Activated effector memory CD4-positive, alpha-beta T cell treated with anti-CD3 and anti-CD28 coated beads, Interleukin-2, amount 50 U/mL, for 16 hours (primary cell): ENCODE measurements around the gene NAV2.
"Not testable (repeated sequence)": the region's sequence is repeated elsewhere in the genome, so short reads cannot be mapped to it uniquely, and the experiment has no call there.

Experiments used
- DNase-seq: peaks from one replicate; pipeline ENCODE4 v3.0.0-alpha.2; 2020

NAV2 gene

DNA sequence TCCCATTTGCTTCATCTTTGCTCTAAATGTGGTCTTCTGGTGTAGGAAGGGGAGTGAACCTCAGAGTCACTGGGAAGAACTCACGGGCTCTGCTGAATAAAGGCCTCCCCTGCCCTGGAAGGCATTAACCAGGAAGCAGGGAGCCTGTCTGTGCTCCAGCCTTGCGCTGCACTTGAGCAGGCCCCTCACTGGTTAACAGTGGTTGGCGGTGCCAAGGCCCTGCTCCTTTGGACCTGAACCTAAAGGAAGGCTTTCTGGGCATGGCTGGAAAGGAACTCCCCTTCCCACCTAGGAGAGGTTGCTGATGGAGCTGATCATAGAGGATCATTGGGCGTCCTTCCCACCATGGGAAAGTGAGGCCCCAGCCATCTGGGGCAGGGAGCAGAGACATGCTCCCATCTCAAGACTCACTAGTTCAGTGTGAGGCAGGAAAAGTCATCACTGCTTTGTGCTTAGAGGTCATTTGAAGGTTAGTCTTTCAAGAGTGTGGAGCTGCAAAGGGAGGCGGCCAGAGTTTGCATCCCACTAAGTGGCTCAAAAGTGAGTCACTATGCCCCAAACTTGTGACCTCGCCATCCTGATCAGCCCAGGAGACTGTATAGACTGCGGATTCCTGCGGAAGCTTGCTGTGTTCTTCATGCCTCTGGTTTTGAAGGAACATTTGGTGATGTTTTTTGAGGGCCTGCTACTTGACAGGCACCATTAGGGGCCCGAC is 397.3 kb downstream of the NAV2 start:
- no peak for DNase-seq

DNA sequence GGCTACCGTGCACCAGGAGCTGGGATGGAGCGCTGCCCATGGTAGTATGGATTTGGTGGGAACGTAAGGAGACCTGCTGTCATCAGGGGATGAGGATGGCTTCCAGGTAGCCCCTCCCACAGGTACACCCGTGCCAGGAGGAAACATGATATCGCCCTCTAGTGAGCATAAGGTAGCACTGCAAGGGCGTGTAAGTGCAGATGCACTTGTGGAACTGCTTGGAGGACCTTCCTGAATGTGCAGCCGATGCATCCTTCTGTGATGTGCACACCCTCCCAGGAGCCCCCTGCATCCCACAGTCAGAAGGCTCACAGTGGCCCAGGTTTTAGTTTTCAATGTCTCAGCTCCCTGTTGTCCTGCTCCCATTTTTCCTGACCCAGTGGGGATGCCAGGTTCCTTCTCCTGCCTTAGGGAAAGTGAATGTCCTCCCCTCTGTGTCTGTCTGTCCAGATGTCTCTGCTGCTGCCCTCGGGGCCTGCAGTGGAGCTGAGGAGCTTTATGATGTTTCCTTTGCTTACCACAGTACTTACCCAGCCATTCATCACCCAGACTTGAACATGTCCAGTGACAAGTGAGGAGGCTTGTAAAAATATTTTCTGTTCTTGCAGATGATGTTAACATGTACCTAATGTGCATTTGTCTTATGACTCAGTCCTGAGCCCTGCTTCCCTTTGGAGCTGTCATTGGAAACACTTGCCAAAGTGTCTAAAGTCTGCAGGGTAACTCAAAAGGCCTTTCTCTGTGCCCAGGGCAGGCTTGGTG is 398.5 kb downstream of the NAV2 start:
- peak; percentile 68 for DNase-seq

DNA sequence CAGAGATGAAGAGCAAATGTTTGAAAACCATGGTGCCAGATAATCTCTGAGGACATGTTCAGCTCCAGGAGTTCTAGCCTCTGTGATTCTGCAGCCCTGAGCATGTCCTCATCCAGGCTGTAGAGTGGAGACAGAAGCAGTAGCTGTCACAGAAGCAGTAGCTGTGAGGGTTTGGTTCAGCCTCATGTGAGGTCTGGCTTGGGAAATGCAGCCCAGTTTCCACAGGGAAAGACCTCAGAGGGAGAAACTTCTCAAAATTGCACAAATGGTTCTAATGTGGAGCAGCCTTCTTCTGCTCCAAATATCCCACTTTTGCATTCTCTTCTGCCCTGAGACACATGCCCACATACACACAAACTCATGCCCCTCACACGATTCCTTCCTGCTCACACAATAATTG is 399.2 kb downstream of the NAV2 start:
- DNase-seq: no peak

DNA sequence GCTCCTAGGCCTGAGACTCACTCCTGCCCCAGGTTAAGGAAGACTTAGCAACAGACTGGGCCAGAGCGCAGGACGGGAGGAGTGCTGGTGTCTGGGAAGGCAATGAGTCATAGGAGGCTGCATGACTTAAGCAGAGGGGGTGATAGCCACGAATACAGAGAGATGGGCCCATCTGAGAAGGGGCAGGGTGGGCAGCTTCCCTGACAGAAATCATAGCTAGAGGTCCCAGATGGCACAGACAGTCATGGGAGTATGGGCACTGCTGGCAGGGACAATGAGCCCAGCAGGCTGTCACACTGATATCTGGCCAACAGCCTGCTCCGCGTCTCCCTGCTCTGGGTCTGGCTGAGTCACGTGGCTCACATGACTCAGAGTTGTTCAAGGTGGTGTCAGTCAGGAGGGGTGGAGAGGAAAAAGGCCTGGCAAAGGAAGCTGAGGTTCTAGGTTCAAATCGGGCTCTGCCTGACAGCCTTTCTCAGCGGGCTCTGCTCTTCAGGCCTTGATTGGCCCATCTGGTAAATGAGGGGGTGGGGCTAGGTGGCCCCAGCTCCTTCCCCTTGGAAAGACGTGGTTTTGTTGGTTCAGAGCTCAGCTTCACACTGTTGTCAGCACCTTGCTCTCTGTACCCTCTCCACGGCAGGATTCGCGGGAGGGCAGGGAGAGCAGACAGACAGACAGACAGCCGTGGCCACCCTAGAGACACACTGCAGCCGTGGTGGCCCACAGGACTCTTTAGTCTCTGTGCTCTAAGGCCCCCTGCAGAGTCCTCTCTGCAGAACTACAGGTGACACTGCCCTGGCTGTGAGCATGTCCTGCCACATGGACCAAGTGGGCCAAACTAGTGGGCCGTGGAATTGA is 399.9 kb downstream of the NAV2 start:
- no peak for DNase-seq

DNA sequence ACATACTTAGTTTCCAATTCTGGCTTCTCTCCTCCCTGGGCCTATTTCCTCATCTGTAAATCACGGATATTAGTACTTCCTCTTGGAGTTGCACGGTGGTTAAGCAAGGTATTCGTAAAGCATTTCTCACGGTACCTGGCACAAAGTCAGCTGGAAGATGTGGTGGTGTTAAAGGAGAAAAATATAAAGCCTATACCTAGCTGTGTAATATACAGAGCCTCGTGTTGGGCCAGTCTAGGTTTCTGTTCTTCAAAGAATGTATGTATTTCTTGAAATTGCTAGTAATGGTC is 400.5 kb downstream of the NAV2 start:
- no peak for DNase-seq

DNA sequence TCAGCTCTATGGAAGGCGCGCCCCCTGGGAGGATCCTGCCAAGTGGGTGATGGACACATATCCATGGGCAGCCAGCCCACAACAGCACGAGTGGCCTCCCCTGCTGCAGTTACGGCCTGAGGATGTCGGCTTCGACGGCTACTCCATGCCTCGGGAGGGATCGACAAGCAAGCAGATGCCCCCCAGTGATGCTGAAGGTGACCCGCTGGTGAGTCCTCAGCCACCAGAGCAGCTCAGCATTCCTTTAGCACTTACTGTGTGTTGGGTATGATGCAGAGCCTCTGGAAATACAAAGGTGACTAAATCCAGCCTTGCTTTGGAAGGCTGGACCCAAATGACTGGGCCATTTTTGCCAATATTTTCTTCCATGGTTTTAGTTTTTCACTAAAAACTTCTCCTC is 402.0 kb downstream of the NAV2 start:
- DNase-seq: no peak

DNA sequence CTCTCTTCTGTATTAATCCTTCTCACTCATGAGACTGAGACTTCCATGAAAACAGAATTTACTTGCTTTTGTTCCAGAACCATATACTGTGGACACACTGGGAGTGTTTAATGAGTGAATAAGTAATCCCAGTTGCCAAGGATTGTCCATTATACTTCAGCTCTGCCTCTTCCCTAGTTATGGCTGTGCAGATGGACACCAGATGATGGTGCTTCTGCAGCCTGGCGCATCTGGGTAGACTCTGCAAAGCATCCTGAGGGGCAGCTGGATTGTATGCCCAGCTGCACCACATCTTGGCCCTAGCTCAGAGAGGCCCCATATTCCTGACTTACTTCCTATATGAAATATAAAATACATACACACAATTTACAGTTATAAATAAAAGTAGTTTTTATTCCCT is 404.2 kb downstream of the NAV2 start:
- no peak for DNase-seq

DNA sequence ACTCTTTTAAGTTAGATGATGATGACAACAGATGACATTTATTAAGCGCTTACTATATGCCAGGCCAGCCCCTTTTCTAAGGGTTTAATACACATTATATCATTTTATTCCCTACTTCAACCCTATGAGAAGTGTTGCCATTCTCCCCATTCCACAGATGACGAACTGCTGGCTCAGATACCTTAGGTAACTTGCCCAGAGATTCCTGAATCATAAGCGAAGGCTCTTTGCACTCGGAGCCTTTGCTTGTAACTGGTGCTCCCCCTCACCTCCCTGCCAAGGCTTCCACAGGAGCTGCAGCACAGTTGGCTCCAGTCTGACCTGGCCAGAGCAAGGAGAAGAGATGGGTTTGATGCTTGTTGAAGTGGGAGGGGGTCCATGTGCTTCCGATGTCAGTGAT is 404.7 kb downstream of the NAV2 start:
- DNase-seq: no peak

DNA sequence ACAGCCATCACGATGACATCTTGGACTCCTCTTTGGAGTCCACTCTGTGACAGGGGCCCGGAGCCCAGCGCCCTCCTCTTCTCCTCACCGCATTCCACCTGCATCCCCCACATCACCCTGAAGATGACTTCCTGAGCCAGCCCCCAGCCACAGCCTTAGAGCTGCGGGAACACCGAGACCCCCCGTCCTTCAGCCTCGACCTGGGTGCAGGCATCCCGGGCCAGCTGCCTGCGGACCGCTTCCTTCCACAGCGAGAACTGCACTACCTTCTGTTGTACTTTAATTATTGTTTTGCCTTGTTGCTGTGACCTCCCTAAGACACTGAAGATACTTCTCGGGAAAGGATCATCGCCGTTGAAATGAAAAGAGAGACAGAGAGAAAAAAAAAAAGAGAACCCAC is 405.6 kb downstream of the NAV2 start:
- no peak for DNase-seq

DNA sequence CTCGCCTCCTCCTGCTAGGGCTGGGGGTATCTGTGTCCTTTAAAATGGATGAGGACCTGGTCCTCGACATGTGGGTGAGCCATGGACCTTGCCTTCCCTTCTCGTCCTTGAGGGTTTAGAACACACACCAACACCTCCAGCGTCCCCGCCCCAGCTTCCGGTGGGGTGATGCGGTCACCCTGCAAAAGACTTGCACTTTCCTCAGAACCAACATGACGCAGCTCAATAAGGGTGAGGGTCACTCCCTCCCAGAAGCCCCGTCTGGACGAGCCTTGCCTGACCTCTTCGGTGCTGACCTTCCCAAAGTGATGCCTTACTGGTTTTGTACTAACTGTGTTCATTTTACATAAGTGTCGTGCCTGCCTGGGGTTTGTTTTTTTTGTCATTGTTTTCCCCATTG is 406.7 kb downstream of the NAV2 start:
- no peak for DNase-seq

DNA sequence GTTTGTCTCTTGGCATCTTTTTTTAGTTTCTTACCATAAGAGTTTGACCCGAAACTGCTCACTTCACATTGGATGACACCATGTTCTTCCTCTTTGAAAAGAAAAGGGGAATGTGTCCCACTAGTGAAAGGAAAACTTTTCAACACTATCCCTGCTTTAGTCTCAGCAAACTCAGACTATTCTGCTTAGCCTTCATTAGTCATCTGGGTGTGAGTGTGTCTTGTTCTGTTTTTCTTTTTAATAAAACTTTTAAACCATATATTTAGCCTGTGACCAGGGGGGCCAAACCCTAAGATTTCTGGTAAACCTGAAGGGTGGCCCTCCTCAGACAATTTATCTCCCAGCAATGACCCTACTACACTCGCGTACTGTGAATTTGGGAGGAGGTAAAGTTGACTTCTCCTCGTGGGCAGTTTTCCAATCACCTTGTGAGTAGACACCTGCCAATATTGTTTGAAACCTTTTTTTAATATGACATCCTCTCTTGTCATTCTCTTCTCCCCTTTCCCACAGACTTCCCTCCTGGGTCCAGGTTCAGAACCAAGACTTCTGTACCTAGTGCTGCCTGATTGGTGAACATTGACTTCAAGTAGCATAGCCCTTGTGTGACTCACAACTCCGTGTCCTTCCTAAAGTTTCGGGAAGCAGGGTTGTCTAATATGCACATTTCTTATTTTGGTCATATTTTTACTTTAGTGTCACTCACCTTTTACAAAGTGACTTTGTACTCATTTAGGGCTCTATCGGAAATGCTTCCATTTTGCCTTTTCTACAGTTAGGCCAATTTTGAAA is 407.7 kb downstream of the NAV2 start:
- DNase-seq: no peak

DNA sequence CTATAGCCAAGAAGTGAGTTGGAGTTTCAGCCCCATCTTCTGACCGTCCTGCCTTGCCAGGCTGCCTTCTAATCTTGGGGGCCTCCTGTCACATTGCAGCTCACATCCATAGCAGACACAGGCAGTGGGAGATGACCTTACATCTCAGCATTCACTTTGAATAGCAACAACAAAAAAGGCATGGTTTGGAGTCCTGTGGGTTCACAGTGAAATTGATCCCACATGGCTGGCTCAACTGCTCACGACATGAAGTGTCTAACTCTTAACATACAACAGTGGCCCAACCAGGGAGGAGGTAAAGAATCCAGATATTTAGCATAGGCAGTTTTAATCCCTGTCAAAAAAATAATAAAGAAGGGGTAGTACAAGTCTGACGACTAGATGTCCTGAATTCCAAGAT is 409.5 kb downstream of the NAV2 start:
- DNase-seq: no peak

DNA sequence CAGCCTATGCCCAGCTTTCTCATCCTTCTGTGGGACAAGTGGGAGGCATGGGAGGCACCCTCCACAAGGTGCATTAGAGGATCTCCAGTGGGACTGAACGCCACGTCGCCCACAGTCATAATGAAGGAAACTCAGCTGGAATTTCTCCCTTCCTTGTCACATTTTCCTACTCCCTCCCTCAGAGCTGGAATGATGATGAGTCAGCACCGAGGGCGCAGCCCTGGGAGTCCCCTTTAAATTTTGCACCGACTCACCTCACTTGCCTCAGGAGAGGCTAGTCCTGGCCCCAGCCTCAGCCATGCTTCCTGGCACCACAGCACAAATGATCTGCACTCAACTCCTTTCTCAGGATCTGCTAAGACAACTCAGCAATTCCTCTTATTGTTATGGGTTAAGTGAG is 413.3 kb downstream of the NAV2 start:
- no peak for DNase-seq

DNA sequence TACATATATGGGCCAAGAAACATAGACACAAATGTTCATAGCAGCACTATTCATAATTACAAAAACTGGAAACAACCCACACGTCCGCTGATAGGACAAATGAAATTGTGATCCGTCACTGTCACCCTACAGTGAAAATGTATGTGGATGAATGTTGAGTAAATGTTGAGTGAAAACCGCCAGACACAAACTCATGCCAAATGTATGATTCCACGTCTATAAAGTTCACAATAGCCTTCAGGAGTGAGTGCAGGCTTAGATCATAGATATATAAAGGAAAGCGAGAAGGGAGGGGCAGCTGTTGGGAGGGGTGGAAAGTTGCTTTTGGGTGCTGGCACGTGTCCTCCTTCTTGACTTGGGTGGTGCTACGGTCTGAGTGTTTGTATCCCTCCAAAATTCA is 414.1 kb downstream of the NAV2 start:
- no peak for DNase-seq

DNA sequence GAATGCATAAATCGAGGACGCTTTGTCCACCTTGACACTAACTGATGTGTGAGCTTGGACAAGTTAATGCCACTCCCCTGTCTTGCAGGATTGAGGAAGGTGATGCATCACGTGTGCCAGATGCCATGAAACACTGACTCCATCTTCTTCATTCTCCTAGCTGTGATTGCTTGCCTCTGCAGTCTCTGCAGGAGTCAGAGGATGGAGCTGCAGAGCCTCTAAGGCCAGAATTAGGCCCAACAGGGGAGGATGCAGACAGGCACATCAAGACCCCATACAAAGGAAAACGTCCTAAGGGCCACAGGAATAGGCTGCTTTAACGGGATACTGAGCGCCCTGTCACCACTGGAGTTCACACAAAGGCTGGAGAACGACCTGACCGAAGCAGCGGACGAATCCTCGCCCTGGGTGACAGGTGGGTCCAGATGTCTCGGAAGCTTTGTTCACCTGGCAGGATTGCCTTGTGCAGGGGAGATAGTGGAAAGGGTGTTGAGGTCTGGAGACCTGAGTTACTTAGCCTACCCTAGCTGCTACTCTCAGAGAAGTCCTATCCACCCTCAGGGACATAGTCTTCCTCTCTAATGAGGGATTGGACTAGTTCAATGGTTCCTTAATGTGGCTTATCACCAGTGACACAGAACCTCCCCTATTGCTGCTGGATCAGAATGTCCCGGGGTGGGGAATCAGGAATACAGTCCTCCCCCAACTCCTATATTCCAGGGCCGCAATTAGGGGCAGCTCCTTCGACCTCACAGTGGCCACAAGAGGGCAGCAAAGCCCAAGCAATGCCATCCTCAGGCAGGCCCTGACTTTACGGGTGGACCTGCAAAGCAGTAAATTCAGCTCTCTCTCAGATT is 415.3 kb downstream of the NAV2 start:
- peak; percentile 90 for DNase-seq

DNA sequence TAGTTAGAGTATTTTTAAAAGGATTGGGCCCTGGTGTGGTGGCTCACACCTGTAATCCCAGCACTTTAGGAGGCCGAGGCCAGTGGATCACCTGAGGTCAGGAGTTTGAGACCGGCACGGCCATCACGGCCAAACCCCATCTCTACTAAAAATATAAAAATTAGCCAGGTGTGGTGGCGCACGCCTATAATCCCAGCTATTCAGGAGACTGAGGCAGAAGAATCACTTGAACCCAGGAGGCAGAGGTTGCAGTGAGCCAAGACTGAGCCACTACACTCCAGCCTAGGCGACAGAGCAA is 415.8 kb downstream of the NAV2 start:
- not testable (repeated sequence) for DNase-seq

DNA sequence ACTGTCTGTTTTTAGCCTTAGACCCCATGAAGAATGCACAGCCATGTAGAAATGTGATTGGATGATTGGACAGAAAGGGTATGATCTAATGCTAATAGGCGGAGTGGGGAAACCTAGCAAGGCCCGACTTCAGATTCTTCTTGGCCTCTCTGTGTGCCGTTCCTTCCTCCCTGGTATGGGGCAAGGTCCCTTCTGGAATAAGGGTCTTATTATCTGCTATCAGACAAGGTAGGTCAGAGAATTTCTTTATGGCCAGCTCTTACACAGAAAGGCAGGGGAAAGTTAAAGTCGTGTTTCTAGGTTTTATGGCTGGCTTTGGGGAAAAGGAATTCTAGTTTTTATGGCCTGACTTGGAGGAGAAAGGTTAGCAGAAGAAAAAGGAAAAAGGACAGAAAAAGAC is 417.0 kb downstream of the NAV2 start:
- DNase-seq: no peak

DNA sequence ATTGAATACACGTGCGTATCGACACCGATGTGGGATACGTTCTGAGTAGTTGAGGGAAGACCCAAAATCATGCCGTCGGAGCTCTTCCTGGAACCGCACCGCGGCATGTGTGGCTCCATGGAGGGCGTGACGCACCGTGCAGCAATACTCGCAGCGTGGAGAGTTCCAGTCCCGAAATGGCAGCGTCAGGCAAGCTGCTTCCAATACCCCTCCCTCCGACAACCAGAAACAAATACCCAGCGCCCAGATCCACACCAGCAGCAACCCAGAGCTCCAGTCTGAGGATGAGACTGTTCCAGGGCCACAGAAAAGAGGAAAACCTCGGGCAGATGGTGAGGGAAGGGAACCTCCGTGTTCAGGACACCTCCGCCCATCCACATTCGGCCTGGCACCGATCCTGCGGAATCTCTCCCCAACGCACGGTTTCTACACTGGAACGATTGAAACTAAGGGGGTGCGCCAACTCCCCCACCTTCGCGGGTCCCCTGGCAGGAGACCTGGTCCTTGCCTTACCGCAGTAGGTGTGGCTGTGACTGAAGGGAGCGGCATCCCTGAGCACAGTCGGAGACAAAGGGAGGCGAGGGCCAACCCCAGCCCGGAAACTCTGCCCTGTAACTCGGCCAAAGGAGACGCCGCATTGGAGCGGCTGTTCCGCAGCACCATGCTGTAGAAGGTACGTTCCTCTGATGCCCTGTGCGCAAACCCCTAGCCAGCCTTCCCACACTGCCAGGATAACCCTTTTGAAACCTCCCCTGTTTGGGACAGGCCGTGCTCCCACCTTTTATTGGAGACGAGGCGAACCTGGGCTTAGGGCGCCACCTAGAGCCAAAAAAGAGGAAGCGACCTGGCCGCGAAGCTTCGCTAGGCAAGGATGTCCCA is 419.4 kb downstream of the NAV2 start:
- DNase-seq: peak; percentile 82

DNA sequence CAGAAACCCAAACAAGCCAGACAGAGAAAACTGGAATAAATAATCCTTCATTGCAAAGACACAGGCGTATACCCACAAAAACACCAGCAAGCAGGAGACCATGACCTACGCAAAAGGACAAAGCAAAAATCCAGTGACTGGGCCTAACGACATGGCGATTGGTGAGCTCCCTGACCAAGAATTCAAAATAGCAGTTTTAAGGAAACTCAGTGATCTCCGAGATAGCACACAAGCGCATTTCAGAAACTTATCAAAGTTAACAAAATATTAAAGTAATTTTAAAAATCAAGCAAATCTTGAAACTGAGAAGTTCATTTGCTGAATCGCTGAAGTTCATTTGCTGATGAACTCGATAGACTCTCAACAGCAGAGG is 420.0 kb downstream of the NAV2 start:
- DNase-seq: no peak

DNA sequence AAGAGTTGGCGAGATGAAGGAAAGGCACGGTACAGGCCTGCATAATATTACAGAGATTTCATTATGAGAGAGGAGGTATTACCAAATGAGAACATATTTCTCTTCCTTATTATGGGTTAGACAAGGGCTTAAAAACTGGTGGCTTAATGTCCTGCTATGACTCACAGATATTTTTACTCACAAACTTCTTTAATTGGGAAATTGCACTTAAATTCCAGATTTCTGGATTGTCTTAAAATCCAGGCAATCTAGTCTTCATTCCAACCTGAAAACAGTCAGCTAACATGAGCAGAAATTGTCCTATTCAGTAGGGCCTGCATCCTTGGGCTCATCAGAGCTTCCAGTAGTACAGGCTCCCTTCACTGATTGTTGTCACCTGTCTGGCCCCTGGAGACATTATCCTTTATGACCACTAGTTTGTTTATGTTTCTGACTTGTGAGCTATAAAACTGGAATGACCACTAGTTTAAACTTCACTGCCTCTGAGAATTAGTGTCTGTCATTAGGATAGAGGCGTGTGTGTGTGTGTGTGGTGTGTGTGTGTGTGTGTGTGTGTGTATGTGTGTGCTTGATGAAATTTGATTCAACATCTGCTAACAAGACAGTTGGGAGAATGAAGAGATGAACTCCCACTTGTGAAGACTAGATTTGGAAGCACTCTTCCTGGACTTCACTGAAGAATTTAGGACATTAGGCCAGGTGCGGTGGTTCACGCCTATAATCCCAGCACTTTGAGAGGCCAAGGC is 422.5 kb downstream of the NAV2 start:
- DNase-seq: no peak

DNA sequence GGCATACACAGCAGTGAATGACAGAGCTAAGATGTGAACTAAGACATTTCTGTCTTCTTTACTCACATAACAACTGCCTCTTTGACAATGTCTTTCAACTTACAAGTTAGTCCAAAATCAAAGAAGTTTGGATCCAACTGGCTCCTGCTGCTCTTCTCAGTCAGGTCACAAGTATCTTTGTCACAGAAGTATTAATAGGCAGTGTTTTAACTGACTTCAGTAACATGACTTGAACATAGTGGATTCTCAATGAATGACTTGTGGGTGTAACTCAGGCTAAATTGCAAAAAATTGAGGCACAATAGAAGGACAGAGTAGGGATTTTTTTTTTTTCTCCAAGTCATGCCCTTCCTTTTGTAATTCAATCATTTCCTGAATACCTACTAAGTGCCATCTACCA is 425.0 kb downstream of the NAV2 start:
- no peak for DNase-seq
